HepG2 (cell line): ENCODE results near the gene INTS6. TPM values are rescaled to one million over a fixed set of nuclear protein-coding genes. Genes with fewer than 3 reads are reported as not detected.

Experiments used
- AHDC1 ChIP-seq: sonication (generic); formaldehyde crosslinking; IDR thresholded peaks from 2 replicates; pipeline ENCODE4 v1.5.1; 2020; ENCODE audit warnings: mild to moderate bottlenecking, missing genetic modification reagents, borderline replicate concordance
- LCORL ChIP-seq, 2 experiments: fragments of 450-650 bp in 1 of 2; sonication (generic) in 1 of 2; formaldehyde crosslinking in 1 of 2; IDR thresholded peaks; 2 replicates each; pipeline versions ENCODE4 v1.5.0 to v1.6.1; 2017 to 2020; ENCODE audit warnings: antibody characterized with exemption in 1 of 2, missing genetic modification reagents in 1 of 2
- MEF2D ChIP-seq: sonication (generic); formaldehyde crosslinking; IDR thresholded peaks from 2 replicates; pipeline ENCODE4 v1.5.1; 2020; ENCODE audit warnings: mild to moderate bottlenecking, missing genetic modification reagents
- MLX ChIP-seq: IDR thresholded peaks from 2 replicates; pipeline ENCODE4 v1.6.1; 2016
- NFYC ChIP-seq: IDR thresholded peaks from 2 replicates; pipeline ENCODE4 v1.6.1; 2016; ENCODE audit warnings: missing genetic modification reagents, missing compliant biosample characterization
- RELA ChIP-seq: sonication (generic); formaldehyde crosslinking; IDR thresholded peaks from 2 replicates; pipeline ENCODE4 v1.4.0; 2020; ENCODE audit warnings: missing genetic modification reagents
- STAT5B ChIP-seq: sonication (generic); formaldehyde crosslinking; IDR thresholded peaks from 2 replicates; pipeline ENCODE4 v1.4.0; 2020; ENCODE audit warnings: missing genetic modification reagents
- TCF7 ChIP-seq: sonication (generic); IDR thresholded peaks from 2 replicates; pipeline ENCODE4 v1.6.1; 2016; ENCODE audit warnings: antibody characterized with exemption, low read depth
- TEF ChIP-seq: sonication (generic); formaldehyde crosslinking; IDR thresholded peaks from 2 replicates; pipeline ENCODE4 v1.5.0; 2020; ENCODE audit warnings: missing genetic modification reagents
- ZNF292 ChIP-seq: sonication (generic); formaldehyde crosslinking; IDR thresholded peaks from 2 replicates; pipeline ENCODE4 v1.8.1; 2022; ENCODE audit warnings: mild to moderate bottlenecking, low read depth, missing genetic modification reagents, borderline replicate concordance
- ZNF33A ChIP-seq: sonication (generic); formaldehyde crosslinking; IDR thresholded peaks from 2 replicates; pipeline ENCODE4 v1.5.1; 2020; ENCODE audit warnings: missing genetic modification reagents, mild to moderate bottlenecking, moderate library complexity, borderline replicate concordance
- ZNF564 ChIP-seq: sonication (generic); formaldehyde crosslinking; IDR thresholded peaks from 2 replicates; pipeline ENCODE4 v1.8.1; 2023; ENCODE audit warnings: mild to moderate bottlenecking, missing genetic modification reagents
- ZNF614 ChIP-seq: IDR thresholded peaks from 2 replicates; pipeline ENCODE4 v1.6.1; 2018; ENCODE audit warnings: missing biosample characterization, missing genetic modification reagents, inconsistent platforms, borderline replicate concordance
- polyA plus RNA-seq, 8 experiments: library from polyadenylated mRNA; depleted of rRNA in 3 of 8; stranded (reverse) in 7 of 8; unstranded in 1 of 8; fragments of >200 nt; fragmentation: Illumina TruSeq in 4 of 8; extraction: Trizol in 4 of 8; gene quantifications; 2 replicates each; pipeline versions ENCODE4 v1.2.1 to v1.2.3, GENCODE V29; 2011 to 2016; ENCODE audit warnings: low read depth in 4 of 8, missing spikeins in 1 of 8, mixed read lengths in 1 of 8; ENCODE audit not compliant: insufficient read depth in 1 of 8
- total RNA-seq, 5 experiments: library from RNA; depleted of rRNA; stranded (reverse); fragments of >200 nt; fragmentation: Illumina TruSeq; extraction: Trizol; gene quantifications; 2 replicates each; pipeline ENCODE4 v1.2.3, GENCODE V29; 2016; ENCODE audit warnings: low read depth in 1 of 5
- TF ChIP-seq, protein P1 (sequence below): sonication (generic); formaldehyde crosslinking; IDR thresholded peaks from 2 replicates; pipeline ENCODE4 v1.5.1; 2020; ENCODE audit warnings: missing genetic modification reagents, mild to moderate bottlenecking, borderline replicate concordance

The INTS6 gene
- total and polyA plus RNA-seq, 2 of the 13 experiments (the other 11 are each of a cell fraction or from before 2014, with no cell fraction given), result 27.9 to 38.4 TPM

DNA sequence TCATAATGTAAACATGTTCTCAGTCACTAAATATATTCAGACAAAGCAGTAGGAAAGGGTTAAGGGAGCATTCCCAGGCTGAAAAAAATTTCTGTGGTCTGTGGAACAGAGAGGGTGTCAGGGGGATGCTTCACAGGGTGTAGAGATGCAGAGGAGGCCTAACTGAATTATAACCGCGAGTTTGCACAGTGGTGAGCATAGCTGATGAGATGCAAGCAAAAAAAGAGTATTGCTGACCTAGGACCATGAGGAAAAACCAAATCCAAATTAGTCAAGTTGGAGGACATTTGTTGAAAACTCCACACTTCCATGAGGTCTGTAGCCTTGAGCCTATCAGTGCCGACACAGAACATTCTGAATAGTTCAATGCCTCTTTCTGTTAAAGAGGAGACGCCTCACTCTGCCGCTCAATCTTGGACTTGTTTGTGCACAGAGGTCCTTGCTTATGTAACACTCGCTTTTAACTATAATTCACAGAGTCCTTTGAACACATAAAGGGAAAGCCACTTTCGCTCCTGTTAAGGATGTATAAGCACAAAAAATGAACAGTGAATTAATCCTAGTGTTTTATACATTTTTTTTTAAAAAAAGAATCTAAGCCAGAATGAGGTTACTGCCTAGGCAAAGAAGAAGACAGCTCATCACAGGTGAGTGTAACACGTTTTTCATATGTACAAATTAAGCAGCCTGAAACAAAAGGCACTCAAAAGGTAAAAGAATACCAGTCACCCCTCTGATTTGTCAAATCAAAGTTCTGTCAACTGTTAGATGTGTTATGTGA lies 25.8 kb upstream of the INTS6 start (continued):
- TF ChIP-seq AHDC1 (CRISPR knock-in tag) (peak; percentile 60; the same call in 1 of the 2 replicates), STAT5B (no peak), TCF7 (peak; percentile 33; the same call in 1 of the 2 replicates), ZNF292 (CRISPR knock-in tag) (0 out of 2 replicates have a peak, but pooled peaks have one; percentile 33), TEF (CRISPR knock-in tag) (peak; percentile 92), ZNF614 (CRISPR knock-in tag) (no peak), RELA (CRISPR knock-in tag) (no peak), MEF2D (CRISPR knock-in tag) (no peak), LCORL (IDR thresholded peaks at IDR 0.05) (no peak), LCORL (CRISPR knock-in tag; IDR thresholded peaks at IDR 0.05) (peak; percentile 73; the same call in 1 of the 2 replicates), MLX (CRISPR knock-in tag) (no peak), ZNF564 (CRISPR knock-in tag) (no peak), NFYC (CRISPR knock-in tag) (no peak), ZNF33A (no peak)
- TF ChIP-seq, protein P1, sequence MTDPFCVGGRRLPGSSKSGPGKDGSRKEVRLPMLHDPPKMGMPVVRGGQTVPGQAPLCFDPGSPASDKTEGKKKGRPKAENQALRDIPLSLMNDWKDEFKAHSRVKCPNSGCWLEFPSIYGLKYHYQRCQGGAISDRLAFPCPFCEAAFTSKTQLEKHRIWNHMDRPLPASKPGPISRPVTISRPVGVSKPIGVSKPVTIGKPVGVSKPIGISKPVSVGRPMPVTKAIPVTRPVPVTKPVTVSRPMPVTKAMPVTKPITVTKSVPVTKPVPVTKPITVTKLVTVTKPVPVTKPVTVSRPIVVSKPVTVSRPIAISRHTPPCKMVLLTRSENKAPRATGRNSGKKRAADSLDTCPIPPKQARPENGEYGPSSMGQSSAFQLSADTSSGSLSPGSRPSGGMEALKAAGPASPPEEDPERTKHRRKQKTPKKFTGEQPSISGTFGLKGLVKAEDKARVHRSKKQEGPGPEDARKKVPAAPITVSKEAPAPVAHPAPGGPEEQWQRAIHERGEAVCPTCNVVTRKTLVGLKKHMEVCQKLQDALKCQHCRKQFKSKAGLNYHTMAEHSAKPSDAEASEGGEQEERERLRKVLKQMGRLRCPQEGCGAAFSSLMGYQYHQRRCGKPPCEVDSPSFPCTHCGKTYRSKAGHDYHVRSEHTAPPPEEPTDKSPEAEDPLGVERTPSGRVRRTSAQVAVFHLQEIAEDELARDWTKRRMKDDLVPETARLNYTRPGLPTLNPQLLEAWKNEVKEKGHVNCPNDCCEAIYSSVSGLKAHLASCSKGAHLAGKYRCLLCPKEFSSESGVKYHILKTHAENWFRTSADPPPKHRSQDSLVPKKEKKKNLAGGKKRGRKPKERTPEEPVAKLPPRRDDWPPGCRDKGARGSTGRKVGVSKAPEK (CRISPR knock-in tag), result no peak
